Mammary epithelial cell (primary cell): Measurements from ENCODE around the gene GDPD4.

Experiments
- EZH2 ChIP-seq: IDR thresholded peaks from 2 replicates; pipeline ENCODE4 v1.6.1; 2012; ENCODE audit warnings: low read length, inconsistent platforms, borderline replicate concordance
- TF ChIP-seq, protein P1 (sequence below), 2 donors: IDR thresholded peaks in 1 of 2; conservative IDR thresholded peaks in 1 of 2; 2 replicates each; pipeline ENCODE4 v1.5.1; 2011 to 2012; ENCODE audit warnings: inconsistent platforms in 2 of 2, low read length in 2 of 2, mild to moderate bottlenecking in 2 of 2, control low read depth in 1 of 2, low read depth in 1 of 2; ENCODE audit not compliant: insufficient read depth in 1 of 2; ENCODE audit errors: extremely low read depth in 1 of 2

DNA sequence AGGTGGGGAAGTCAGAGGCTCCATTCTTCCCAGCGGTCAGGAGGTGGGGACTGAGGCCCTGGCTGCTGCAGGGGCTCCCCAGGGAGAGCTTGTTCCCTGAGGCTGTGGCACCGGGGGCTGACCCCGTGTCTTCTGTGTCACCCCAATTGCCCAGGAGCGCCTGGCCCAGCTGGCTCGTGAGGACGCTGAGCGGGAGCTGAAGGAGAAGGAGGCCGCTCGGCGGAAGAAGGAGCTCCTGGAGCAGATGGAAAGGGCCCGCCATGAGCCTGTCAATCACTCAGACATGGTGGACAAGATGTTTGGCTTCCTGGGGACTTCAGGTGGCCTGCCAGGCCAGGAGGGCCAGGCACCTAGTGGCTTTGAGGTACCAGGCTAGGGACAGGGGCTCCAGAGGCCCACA lies 120.3 kb downstream of the GDPD4 start:
- TF ChIP-seq, protein P1, sequence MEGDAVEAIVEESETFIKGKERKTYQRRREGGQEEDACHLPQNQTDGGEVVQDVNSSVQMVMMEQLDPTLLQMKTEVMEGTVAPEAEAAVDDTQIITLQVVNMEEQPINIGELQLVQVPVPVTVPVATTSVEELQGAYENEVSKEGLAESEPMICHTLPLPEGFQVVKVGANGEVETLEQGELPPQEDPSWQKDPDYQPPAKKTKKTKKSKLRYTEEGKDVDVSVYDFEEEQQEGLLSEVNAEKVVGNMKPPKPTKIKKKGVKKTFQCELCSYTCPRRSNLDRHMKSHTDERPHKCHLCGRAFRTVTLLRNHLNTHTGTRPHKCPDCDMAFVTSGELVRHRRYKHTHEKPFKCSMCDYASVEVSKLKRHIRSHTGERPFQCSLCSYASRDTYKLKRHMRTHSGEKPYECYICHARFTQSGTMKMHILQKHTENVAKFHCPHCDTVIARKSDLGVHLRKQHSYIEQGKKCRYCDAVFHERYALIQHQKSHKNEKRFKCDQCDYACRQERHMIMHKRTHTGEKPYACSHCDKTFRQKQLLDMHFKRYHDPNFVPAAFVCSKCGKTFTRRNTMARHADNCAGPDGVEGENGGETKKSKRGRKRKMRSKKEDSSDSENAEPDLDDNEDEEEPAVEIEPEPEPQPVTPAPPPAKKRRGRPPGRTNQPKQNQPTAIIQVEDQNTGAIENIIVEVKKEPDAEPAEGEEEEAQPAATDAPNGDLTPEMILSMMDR (conservative IDR thresholded peaks at IDR 0.05 in 1 of 2, IDR thresholded peaks at IDR 0.05 in 1 of 2; ENCODE audit: extremely low read depth in 1 of 2, insufficient read depth in 1 of 2, low read depth in 1 of 2, low read length in 2 of 2): no peak
- no peak for TF ChIP-seq EZH2
